UCSD-AML1 (cell line): ENCODE measurements around the gene POM121.
"Not testable (repeated sequence)": the region's sequence is repeated elsewhere in the genome, so short reads cannot be mapped to it uniquely, and the experiment has no call there.

ENCODE experiments used
- DNase-seq: peaks from one replicate; lab custom pipeline; 2025; ENCODE audit not compliant: unreplicated experiment; lab: John Stamatoyannopoulos, UW

Gene POM121

DNA sequence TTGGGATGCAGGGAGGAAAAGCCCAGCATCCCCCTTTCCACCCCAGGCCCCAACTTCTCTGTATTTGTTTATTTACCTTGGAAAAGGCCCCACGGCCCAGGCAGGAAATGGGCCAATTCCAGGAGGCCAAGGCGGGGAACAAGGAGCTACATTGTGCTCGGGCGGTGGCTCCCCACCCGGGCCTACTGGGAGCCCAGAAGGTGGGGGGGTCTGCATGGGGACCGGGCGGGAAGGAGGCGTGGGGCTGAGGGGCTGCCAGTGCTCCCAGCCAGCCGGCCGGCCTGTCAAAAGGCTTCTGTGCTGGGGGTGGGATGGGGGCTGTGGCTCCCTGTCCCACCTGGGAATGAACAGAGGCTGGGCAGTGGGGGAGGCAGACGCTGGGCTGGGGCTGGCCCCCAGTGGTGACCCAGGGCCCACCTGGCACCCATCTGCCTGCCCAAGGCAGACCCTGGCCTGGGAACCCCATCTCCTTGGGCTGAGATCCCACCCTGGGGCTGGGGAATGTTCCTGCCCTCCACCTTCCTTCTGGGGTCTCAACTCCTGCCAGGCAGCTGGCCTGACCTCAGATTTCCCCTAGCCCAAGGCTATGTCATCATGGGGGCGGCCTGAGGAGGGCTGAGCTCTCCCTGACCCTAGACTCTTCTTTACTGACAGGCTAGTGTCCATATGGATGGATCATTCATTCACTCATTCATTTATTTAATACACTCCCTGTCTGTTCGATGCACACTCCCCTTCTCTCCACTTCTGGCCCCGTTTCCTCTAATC, 65.4 kb downstream of the POM121 start:
- DNase-seq = not testable (repeated sequence)

DNA sequence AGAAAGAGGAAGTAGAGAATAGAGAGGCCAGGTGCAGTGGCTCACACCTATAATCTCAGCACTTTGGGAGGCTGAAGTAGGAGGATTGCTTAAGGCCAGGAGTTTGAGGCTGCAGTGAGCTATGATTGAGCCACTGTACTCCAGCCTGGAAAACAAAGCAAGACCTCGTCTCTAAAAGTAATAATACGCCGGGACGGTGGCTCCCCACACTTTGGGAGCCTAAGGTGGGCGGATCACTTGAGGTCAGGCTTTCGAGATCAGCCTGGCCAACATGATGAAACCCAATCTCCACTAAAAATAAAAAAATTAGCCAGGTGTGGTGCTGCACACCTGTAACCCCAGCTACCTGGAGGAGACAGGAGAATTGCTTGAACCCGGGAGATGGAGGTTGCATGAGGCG, 70.6 kb downstream of the POM121 start:
- DNase-seq = not testable (repeated sequence)

DNA sequence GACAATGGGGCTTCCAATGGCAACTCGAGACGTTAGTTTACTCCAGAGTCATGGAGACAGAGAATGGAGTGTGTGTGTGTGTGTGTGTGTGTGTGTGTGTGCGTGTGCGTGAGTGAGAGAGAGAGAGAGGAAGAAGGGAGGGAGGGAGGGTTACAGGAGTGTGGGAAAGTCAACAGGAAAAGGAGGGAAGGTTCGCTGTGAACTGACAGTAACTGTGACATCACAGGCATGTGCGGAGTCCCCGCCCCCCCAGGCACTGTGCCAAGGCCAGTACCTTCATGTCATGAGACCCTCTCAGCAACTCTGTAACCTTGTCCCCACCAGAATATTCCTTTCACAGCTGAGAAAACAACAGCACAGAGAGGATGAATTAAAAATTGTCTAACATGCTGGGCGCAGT, 72.6 kb downstream of the POM121 start:
- DNase-seq = not testable (repeated sequence)

DNA sequence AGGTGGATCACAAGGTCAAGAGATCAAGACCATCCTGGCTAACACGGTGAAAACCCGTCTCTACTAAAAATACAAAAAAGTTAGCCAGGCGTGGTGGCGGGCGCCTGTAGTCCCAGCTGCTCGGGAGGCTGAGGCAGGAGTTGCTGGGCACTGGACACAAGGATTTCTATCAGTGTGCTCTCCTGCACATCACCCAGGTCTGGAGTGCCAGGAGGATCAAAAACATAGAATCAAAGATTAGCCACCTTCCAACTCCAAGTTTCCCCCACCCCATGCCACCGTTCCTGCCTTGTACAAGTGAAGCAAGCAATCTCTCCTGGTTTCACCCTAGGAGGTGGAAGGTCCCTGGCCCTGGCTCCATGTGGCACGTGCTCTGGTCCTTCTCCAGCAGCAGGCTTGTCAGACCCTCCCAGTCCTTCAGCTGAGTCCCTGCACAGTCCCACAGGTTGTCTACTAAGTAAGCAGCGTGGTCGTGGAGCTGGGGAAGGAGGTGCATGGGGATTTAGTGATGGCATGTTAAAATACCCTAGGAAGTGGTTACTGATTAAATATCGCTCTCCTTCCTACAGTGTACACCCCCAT, 73.1 kb downstream of the POM121 start:
- DNase-seq = not testable (repeated sequence)
